ENCODE results near the gene INMT.

DNA sequence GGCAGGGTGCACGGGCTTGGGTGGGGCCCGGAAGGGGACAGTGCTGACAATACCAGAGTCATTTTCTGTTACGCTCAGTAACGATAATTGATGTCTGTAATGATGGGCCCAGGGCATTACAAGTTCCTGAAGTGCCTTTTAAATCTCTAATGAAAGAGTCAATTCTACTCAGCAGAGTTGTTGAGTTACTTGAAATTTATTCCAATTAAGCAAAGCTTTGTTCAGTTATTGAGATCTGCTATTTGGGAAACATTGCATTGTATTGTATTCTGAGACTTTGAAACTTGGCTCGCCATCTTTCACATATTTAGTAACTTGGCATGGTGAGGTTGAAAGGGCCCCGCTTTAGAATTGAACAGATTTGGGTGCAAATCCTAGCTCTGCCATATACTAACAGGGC, 54.0 kb downstream of the INMT start:
- TF ChIP-seq, protein P1, sequence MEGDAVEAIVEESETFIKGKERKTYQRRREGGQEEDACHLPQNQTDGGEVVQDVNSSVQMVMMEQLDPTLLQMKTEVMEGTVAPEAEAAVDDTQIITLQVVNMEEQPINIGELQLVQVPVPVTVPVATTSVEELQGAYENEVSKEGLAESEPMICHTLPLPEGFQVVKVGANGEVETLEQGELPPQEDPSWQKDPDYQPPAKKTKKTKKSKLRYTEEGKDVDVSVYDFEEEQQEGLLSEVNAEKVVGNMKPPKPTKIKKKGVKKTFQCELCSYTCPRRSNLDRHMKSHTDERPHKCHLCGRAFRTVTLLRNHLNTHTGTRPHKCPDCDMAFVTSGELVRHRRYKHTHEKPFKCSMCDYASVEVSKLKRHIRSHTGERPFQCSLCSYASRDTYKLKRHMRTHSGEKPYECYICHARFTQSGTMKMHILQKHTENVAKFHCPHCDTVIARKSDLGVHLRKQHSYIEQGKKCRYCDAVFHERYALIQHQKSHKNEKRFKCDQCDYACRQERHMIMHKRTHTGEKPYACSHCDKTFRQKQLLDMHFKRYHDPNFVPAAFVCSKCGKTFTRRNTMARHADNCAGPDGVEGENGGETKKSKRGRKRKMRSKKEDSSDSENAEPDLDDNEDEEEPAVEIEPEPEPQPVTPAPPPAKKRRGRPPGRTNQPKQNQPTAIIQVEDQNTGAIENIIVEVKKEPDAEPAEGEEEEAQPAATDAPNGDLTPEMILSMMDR (IDR thresholded peaks at IDR 0.05): no peak
- no peak for TF ChIP-seq POLR2A (IDR thresholded peaks at IDR 0.05)
- no peak for TF ChIP-seq POLR2AphosphoS5 (IDR thresholded peaks at IDR 0.05)
